ENCODE data around the gene TENT4A. TPM values are rescaled to one million over a fixed set of nuclear protein-coding genes. Genes with fewer than 3 reads are reported as not detected.

Gene TENT4A
- total and polyA plus RNA-seq, 8 donors: 17.1 to 38.2 (median 31.4) TPM

DNA sequence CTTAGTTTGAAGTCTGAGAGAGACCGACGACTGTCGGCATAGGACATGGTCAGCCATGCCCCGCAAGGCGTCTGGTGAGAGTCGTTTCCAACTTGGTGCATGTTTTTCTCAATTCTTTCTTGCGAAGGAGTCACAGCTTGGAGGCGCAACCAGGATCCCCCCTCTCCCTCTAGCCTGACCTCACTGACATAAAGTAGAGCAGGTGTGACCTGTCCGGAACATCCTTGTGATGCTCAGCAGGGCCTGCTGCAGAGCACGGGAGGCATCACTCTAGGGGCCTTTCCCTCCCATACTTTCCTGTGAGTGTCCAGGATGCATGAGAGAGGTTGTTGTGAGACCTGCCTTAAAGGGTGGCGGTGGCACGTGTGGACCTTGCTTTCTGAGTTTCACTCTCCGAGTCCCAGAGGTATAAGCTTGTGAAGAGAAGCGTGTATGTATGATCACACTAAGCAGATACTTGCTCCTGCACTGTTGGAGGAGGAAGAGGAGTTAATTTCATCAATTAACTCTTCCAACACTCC is 5.0 kb downstream of the TENT4A start:
- Histone ChIP-seq H3K36me3 (no peaks in the 10 kb centered on the region), H3K4me1 (peaks cover 37 to 83% of the 10 kb centered on the region in 2 donors), H3K4me3 (no peak overlapping the region), H3K9me3 (no peaks in the 10 kb centered on the region), H3K27me3 (no peaks in the 10 kb centered on the region), H3K27ac (no peak overlapping the region)
- TF ChIP-seq, protein P1, sequence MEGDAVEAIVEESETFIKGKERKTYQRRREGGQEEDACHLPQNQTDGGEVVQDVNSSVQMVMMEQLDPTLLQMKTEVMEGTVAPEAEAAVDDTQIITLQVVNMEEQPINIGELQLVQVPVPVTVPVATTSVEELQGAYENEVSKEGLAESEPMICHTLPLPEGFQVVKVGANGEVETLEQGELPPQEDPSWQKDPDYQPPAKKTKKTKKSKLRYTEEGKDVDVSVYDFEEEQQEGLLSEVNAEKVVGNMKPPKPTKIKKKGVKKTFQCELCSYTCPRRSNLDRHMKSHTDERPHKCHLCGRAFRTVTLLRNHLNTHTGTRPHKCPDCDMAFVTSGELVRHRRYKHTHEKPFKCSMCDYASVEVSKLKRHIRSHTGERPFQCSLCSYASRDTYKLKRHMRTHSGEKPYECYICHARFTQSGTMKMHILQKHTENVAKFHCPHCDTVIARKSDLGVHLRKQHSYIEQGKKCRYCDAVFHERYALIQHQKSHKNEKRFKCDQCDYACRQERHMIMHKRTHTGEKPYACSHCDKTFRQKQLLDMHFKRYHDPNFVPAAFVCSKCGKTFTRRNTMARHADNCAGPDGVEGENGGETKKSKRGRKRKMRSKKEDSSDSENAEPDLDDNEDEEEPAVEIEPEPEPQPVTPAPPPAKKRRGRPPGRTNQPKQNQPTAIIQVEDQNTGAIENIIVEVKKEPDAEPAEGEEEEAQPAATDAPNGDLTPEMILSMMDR (IDR thresholded peaks at IDR 0.05): no peak
- DNase-seq (no peak), ATAC-seq (no peak)
- intact Hi-C loops (cut with DNase I): no loop called here

- Histone ChIP-seq H3K4me1 (peaks cover 42 to 88% of the 10 kb centered on the region in 2 donors), H3K27me3 (no peaks in the 10 kb centered on the region), H3K9me3 (no peaks in the 10 kb centered on the region), H3K36me3 (no peaks in the 10 kb centered on the region), H3K27ac (no peak overlapping the region), H3K4me3 (no peak overlapping the region)
- DNase-seq (no peak), ATAC-seq (no peak)
- intact Hi-C loops (cut with DNase I): no loop called here
- TF ChIP-seq, protein P1 (IDR thresholded peaks at IDR 0.05): no peak
Measured at GRCh38 chr5:6718718-6719117, 5.5 kb downstream of the TENT4A start.

DNA sequence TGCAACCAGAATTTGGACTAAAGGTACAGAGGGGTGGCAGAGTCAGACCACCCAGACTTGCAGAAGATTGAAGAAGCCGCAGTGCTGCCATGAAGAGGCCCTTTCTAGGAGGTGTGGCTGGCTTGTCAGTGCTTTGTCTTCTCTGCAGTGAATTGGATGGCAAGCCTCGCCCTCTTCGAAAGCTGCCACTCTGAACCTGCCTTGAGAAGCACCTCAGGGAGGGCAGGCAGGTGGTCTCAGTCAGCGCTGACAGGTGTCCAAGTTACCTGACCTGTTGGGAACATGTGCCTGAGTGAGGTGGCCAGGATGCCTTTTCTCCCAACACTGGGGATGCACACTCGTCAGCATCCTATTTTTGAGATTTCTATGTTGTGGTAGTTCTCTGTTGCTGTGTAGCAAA is 6.2 kb downstream of the TENT4A start:
- Histone ChIP-seq H3K4me1 (peaks cover 44 to 91% of the 10 kb centered on the region in 2 donors), H3K9me3 (no peaks in the 10 kb centered on the region), H3K4me3 (no peak overlapping the region), H3K27me3 (no peaks in the 10 kb centered on the region), H3K27ac (no peak overlapping the region), H3K36me3 (no peaks in the 10 kb centered on the region)
- intact Hi-C loops (cut with DNase I): no loop called here
- DNase-seq: no peak
- ATAC-seq: no peak
- TF ChIP-seq, protein P1 (IDR thresholded peaks at IDR 0.05): no peak

DNA sequence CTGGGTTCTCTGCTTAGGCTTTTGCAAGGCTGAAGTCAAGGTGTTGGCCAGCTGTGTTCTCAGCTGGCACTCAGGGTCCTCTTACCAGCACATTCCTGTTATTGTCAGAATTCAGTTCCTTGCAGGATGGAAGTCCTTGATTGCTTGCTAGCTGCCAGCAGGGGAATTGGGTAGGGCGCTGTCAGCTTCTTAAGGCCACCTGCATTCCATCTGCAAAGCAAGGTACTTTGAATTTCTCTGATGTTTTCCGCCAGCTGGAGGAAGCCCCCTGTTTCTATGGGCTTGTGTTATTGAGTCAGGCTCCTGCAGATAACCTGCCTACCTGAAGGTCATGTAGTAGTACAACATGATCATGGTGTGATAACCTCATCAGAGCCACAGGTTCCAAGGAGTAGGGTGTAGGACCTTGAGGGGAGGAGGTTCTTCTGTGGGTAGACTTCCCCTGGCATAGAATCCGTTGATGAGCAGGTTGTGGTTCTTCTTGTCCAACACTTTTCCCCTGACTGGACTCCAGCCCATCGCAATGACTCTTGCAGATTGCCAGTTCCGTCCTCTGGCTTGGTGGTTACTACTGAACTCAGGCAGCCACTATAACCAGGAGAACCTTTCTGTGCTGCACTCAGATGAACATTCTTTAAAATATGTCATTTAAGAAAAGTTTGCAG is 6.8 kb downstream of the TENT4A start:
- TF ChIP-seq, protein P1 (IDR thresholded peaks at IDR 0.05): no peak
- Histone ChIP-seq H3K4me1 (peaks cover 44 to 86% of the 10 kb centered on the region in 2 donors), H3K4me3 (no peak overlapping the region), H3K9me3 (no peaks in the 10 kb centered on the region), H3K36me3 (no peaks in the 10 kb centered on the region), H3K27me3 (no peaks in the 10 kb centered on the region), H3K27ac (no peak overlapping the region)
- DNase-seq (no peak), ATAC-seq (no peak)
- intact Hi-C loops (cut with DNase I): no loop called here

- Histone ChIP-seq H3K4me1 (peaks cover 39 to 81% of the 10 kb centered on the region in 2 donors), H3K4me3 (no peak overlapping the region), H3K27me3 (no peaks in the 10 kb centered on the region), H3K27ac (no peak overlapping the region), H3K9me3 (no peaks in the 10 kb centered on the region), H3K36me3 (no peaks in the 10 kb centered on the region)
- no peak for DNase-seq
- intact Hi-C loops (cut with DNase I): no loop called here
- TF ChIP-seq, protein P1 (IDR thresholded peaks at IDR 0.05): no peak
- no peak for ATAC-seq
Measured at GRCh38 chr5:6720561-6720921, 7.3 kb downstream of the TENT4A start.

Measured in left lung (tissue), 10 donors.